ENCODE measurements around the gene TIMM13. TPM values are rescaled to one million over a fixed set of nuclear protein-coding genes. Genes with fewer than 3 reads are reported as not detected.

Gene TIMM13
- total RNA-seq, 1 experiment from 2014 or later = 188 TPM

- Mint-ChIP-seq H3K4me3 (ENCODE audit: unreplicated experiment) (peak overlapping the region; percentile 77), H3K9me3 (ENCODE audit: unreplicated experiment) (no peaks in the 10 kb centered on the region), H3K27ac (ENCODE audit: low read depth, unreplicated experiment) (peak overlapping the region; percentile 85), H3K4me1 (ENCODE audit: insufficient read depth, unreplicated experiment) (peaks cover 18% of the 10 kb centered on the region), H3K27me3 (ENCODE audit: insufficient read depth, unreplicated experiment) (no peaks in the 10 kb centered on the region), H3K36me3 (ENCODE audit: insufficient read depth, unreplicated experiment) (no peaks in the 10 kb centered on the region)
- TSS peak; percentile 19 for BruUV-seq (replicated peaks)
- DNase-seq (ENCODE audit: unreplicated experiment) = no peak
- TF ChIP-seq, protein P1, sequence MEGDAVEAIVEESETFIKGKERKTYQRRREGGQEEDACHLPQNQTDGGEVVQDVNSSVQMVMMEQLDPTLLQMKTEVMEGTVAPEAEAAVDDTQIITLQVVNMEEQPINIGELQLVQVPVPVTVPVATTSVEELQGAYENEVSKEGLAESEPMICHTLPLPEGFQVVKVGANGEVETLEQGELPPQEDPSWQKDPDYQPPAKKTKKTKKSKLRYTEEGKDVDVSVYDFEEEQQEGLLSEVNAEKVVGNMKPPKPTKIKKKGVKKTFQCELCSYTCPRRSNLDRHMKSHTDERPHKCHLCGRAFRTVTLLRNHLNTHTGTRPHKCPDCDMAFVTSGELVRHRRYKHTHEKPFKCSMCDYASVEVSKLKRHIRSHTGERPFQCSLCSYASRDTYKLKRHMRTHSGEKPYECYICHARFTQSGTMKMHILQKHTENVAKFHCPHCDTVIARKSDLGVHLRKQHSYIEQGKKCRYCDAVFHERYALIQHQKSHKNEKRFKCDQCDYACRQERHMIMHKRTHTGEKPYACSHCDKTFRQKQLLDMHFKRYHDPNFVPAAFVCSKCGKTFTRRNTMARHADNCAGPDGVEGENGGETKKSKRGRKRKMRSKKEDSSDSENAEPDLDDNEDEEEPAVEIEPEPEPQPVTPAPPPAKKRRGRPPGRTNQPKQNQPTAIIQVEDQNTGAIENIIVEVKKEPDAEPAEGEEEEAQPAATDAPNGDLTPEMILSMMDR (IDR thresholded peaks at IDR 0.05; ENCODE audit: unreplicated experiment) = no peak
- POLR2A ChIA-PET = interaction anchor here (0.6 kb wide), 1 partner anchor 327 kb away, joined by 3 read pairs; no protein-coding TSS in a partner anchor
- intact Hi-C loops (cut with micrococcal nuclease) = no loop called here
- CTCF ChIA-PET = interaction anchor here (0.6 to 0.8 kb wide), 3 partner anchors 160 to 1472 kb away, joined by 3 to 4 read pairs (median 3); no protein-coding TSS in a partner anchor
These were observed 27.0 kb upstream of the TIMM13 start for GRCh38 chr19:2454199-2454961.

DNA sequence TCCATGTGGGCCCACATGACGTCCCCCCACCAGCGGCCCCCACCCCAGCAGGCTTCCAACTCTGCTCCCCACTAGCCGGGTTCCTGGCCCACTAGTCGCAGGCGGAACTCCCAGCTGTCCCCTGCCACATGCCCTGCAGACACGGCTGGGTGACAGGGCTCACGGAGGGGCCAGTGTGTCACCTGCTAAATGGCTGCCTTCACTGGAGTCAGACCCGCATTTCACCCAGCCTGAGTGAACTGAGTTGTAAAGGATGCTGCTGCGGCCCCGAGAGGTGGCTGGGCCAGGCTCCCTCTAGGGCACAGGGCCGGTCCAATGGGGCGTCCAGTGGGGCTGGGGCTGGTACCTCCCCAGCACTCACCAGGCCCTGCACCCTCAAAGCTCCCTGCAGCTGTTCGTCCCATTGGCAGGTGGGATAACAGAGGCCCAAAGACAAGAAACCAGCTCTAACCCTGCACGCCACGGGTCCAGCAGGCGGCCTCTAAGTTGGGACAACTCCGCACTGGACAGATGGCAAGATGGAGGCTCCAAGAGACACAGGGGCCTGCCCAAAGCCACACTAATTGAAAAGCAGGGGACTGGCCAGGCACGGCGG, 26.1 kb upstream of the TIMM13 start:
- Mint-ChIP-seq H3K4me1 (ENCODE audit: insufficient read depth, unreplicated experiment) (peaks cover 18% of the 10 kb centered on the region), H3K36me3 (ENCODE audit: insufficient read depth, unreplicated experiment) (peaks cover 5% of the 10 kb centered on the region), H3K27ac (ENCODE audit: low read depth, unreplicated experiment) (no peak overlapping the region), H3K4me3 (ENCODE audit: unreplicated experiment) (no peak overlapping the region), H3K27me3 (ENCODE audit: insufficient read depth, unreplicated experiment) (no peaks in the 10 kb centered on the region), H3K9me3 (ENCODE audit: unreplicated experiment) (no peaks in the 10 kb centered on the region)
- intact Hi-C loops (cut with micrococcal nuclease) = no loop called here
- ChIA-PET CTCF (interaction anchor here (0.5 to 0.8 kb wide), 5 partner anchors 161 to 1947 kb away, joined by 3 to 4 read pairs (median 3); no protein-coding TSS in a partner anchor), POLR2A (interaction anchor here (0.6 kb wide), 1 partner anchor 328 kb away, joined by 3 read pairs; no protein-coding TSS in a partner anchor)
- TF ChIP-seq, protein P1 (IDR thresholded peaks at IDR 0.05; ENCODE audit: unreplicated experiment) = no peak
- no TSS peak for BruUV-seq (replicated peaks)
- no peak for DNase-seq (ENCODE audit: unreplicated experiment)

DNA sequence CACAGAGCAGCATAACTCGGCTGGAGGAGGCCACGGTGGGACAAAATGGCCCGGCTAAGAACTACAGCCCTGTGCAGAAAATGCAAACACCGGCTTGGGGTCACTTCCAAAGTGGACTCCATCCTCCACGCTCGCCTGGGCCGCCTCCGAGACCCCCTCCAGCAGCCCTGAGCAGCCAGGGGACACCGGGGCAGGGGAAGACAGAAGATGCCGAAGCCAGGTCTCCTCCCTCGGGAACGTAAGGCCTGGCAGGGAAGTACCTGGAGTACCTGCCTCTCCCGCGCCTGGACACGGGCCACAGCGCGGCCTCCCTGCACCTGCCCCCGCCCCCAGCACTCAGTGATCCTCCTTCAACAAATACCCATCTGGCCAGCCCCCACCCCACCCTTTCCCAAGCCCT, 24.4 kb upstream of the TIMM13 start:
- H3K27me3 Mint-ChIP-seq (ENCODE audit: insufficient read depth, unreplicated experiment) = no peaks in the 10 kb centered on the region
- no peak for DNase-seq (ENCODE audit: unreplicated experiment)
- H3K36me3 Mint-ChIP-seq (ENCODE audit: insufficient read depth, unreplicated experiment) = peaks cover 12% of the 10 kb centered on the region
- no peaks in the 10 kb centered on the region for H3K9me3 Mint-ChIP-seq (ENCODE audit: unreplicated experiment)
- BruUV-seq (replicated peaks) = no TSS peak
- no peak overlapping the region for H3K4me3 Mint-ChIP-seq (ENCODE audit: unreplicated experiment)
- ChIA-PET POLR2A (no interaction called here), CTCF (no interaction called here)
- intact Hi-C loops (cut with micrococcal nuclease) = no loop called here
- H3K4me1 Mint-ChIP-seq (ENCODE audit: insufficient read depth, unreplicated experiment) = peaks cover 10% of the 10 kb centered on the region
- H3K27ac Mint-ChIP-seq (ENCODE audit: low read depth, unreplicated experiment) = no peak overlapping the region
- TF ChIP-seq, protein P1 (IDR thresholded peaks at IDR 0.05; ENCODE audit: unreplicated experiment) = no peak

DNA sequence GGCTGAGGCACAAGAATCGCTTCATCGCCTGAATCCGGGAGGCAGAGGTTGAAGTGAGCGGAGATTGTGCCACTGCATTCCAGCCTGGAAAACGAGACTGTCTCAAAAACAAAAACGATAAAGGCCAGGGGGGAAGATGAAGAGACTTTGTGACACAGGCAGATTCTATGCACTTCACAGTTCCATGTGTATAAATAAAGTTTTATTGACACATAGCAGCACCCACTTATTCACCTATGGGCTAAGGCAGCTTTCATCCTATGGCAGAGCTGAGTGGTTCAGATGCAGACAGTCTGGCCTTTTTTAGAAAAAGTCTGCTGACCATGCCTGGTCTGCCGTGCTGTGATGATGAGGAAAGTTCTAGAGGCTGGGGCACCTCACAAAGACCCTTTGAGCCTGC, 23.8 kb upstream of the TIMM13 start:
- no peak overlapping the region for H3K4me3 Mint-ChIP-seq (ENCODE audit: unreplicated experiment)
- no peak overlapping the region for H3K27ac Mint-ChIP-seq (ENCODE audit: low read depth, unreplicated experiment)
- peaks cover 10% of the 10 kb centered on the region for H3K4me1 Mint-ChIP-seq (ENCODE audit: insufficient read depth, unreplicated experiment)
- ChIA-PET CTCF (no interaction called here), POLR2A (no interaction called here)
- TF ChIP-seq, protein P1 (IDR thresholded peaks at IDR 0.05; ENCODE audit: unreplicated experiment) = no peak
- H3K9me3 Mint-ChIP-seq (ENCODE audit: unreplicated experiment) = no peaks in the 10 kb centered on the region
- H3K27me3 Mint-ChIP-seq (ENCODE audit: insufficient read depth, unreplicated experiment) = no peaks in the 10 kb centered on the region
- H3K36me3 Mint-ChIP-seq (ENCODE audit: insufficient read depth, unreplicated experiment) = peaks cover 16% of the 10 kb centered on the region
- BruUV-seq (replicated peaks) = no TSS peak
- DNase-seq (ENCODE audit: unreplicated experiment) = no peak
- intact Hi-C loops (cut with micrococcal nuclease) = no loop called here

Data from MCF 10A (cell line).